Glutamatergic neuron (in vitro differentiated cells): ENCODE data around the gene ZBTB5. TPM values are rescaled to one million over a fixed set of nuclear protein-coding genes. Genes with fewer than 3 reads are reported as not detected.

ENCODE experiments used
- DNase-seq: peaks from one replicate; pipeline ENCODE4 v3.0.0; 2022
- H3K27ac Mint-ChIP-seq: one replicate; pipeline ENCODE4 v1.8.0; 2020; ENCODE audit warnings: mild to moderate bottlenecking, mixed read lengths, inconsistent platforms; ENCODE audit not compliant: unreplicated experiment
- H3K27me3 Mint-ChIP-seq: one replicate; pipeline ENCODE4 v1.8.0; 2020; ENCODE audit warnings: mild to moderate bottlenecking, moderate library complexity, mixed read lengths, inconsistent platforms; ENCODE audit not compliant: unreplicated experiment
- H3K36me3 Mint-ChIP-seq: one replicate; pipeline ENCODE4 v1.8.0; 2020; ENCODE audit warnings: mild to moderate bottlenecking, mixed read lengths, inconsistent platforms; ENCODE audit not compliant: unreplicated experiment
- H3K4me1 Mint-ChIP-seq: one replicate; pipeline ENCODE4 v1.8.0; 2020; ENCODE audit warnings: mild to moderate bottlenecking, low read depth, mixed read lengths, inconsistent platforms; ENCODE audit not compliant: unreplicated experiment
- H3K4me3 Mint-ChIP-seq: one replicate; pipeline ENCODE4 v1.8.0; 2020; ENCODE audit warnings: mild to moderate bottlenecking, mixed read lengths, inconsistent platforms; ENCODE audit not compliant: unreplicated experiment
- H3K9me3 Mint-ChIP-seq: one replicate; pipeline ENCODE4 v1.8.0; 2020; ENCODE audit warnings: mild to moderate bottlenecking, moderate library complexity, mixed read lengths, inconsistent platforms; ENCODE audit not compliant: unreplicated experiment
- total RNA-seq: library from RNA; stranded (reverse); fragmentation: NEBNext Ultra II Directional; extraction: Animal tissue kit (Norgen Biotek cat#: 25700); gene quantifications from one replicate; pipeline ENCODE4 v1.2.1, GENCODE V29; 2021; ENCODE audit not compliant: unreplicated experiment
- TF ChIP-seq, protein P1 (sequence below): fragments of 200-600 bp; sonication (generic); IDR thresholded peaks from one replicate; pipeline ENCODE4 v1.5.0; 2021; ENCODE audit not compliant: partially characterized antibody, unreplicated experiment

Gene ZBTB5
- total RNA-seq, 1 donor from 2014 or later = 14.3 TPM

DNA sequence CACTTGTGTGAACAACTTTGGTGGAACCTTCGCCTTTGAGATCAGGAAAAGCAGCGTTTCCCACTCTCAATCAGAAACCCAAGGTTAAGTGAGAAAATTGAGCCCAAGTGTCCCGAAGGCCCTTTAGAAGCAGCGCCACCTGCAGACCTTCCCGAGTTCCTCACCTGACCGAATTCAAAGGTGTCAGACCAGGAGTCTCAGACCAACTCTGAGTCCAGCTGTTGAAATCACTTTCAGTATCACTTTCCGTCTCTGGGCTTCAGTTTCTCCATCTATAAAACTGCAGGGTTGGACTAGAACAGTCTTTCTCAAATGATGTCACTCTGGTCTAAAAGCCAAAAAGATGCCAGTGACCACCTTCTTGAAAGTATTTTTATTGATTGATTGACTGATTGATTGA is 74.5 kb downstream of the ZBTB5 start:
- Mint-ChIP-seq H3K9me3 (peaks cover 10% of the 10 kb centered on the region), H3K36me3 (no peaks in the 10 kb centered on the region), H3K27me3 (peaks cover 10% of the 10 kb centered on the region), H3K4me3 (no peak overlapping the region), H3K27ac (no peak overlapping the region), H3K4me1 (peaks cover 17% of the 10 kb centered on the region)
- TF ChIP-seq, protein P1, sequence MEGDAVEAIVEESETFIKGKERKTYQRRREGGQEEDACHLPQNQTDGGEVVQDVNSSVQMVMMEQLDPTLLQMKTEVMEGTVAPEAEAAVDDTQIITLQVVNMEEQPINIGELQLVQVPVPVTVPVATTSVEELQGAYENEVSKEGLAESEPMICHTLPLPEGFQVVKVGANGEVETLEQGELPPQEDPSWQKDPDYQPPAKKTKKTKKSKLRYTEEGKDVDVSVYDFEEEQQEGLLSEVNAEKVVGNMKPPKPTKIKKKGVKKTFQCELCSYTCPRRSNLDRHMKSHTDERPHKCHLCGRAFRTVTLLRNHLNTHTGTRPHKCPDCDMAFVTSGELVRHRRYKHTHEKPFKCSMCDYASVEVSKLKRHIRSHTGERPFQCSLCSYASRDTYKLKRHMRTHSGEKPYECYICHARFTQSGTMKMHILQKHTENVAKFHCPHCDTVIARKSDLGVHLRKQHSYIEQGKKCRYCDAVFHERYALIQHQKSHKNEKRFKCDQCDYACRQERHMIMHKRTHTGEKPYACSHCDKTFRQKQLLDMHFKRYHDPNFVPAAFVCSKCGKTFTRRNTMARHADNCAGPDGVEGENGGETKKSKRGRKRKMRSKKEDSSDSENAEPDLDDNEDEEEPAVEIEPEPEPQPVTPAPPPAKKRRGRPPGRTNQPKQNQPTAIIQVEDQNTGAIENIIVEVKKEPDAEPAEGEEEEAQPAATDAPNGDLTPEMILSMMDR = no peak
- DNase-seq = no peak

Other genes starting within 250 kb of the ZBTB5 start
- gene GRHPR, start 42.8 kb downstream of the ZBTB5 start, total RNA-seq = 78.1 TPM
- gene POLR1E, start 20.5 kb upstream of the ZBTB5 start, total RNA-seq = 58.2 TPM
- 68.7 TPM for gene FBXO10, start 110.9 kb upstream of the ZBTB5 start, total RNA-seq
- gene TOMM5, start 127.1 kb upstream of the ZBTB5 start, total RNA-seq = 52.4 TPM
- 38.1 TPM for gene FRMPD1, start 185.5 kb upstream of the ZBTB5 start, total RNA-seq